ENCODE results near the gene RNF141.

DNA sequence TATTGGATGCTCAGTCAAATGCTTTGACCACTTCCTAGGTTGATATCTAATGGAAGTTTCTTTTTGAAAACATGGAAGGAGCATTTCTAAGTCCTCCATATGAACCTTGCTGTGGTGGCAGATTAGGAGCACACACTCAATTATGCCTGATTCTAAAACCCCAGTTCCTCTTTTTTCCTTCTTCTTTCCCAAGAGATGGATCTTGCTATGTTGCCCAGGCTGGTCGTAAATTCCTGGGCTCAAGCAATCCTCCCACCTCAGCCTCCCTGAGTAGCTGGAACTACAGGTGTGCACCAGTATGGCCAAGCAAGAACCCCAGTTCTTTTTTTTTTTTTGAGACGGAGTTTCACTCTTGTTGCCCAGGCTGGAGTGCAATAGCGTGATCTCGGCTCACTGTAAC, 24.5 kb upstream of the RNF141 start:
- TF ChIP-seq, protein P1, sequence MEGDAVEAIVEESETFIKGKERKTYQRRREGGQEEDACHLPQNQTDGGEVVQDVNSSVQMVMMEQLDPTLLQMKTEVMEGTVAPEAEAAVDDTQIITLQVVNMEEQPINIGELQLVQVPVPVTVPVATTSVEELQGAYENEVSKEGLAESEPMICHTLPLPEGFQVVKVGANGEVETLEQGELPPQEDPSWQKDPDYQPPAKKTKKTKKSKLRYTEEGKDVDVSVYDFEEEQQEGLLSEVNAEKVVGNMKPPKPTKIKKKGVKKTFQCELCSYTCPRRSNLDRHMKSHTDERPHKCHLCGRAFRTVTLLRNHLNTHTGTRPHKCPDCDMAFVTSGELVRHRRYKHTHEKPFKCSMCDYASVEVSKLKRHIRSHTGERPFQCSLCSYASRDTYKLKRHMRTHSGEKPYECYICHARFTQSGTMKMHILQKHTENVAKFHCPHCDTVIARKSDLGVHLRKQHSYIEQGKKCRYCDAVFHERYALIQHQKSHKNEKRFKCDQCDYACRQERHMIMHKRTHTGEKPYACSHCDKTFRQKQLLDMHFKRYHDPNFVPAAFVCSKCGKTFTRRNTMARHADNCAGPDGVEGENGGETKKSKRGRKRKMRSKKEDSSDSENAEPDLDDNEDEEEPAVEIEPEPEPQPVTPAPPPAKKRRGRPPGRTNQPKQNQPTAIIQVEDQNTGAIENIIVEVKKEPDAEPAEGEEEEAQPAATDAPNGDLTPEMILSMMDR (IDR thresholded peaks at IDR 0.05): no peak
- TF ChIP-seq POLR2AphosphoS5 (IDR thresholded peaks at IDR 0.05): no peak

Measured in sigmoid colon (tissue), 4 donors.